COLO668 (cell line): ENCODE results near the gene BLTP3A.

Experiments used
- DNase-seq: peaks from one replicate; lab custom pipeline; 2025; ENCODE audit not compliant: unreplicated experiment; lab: John Stamatoyannopoulos, UW

BLTP3A gene

DNA sequence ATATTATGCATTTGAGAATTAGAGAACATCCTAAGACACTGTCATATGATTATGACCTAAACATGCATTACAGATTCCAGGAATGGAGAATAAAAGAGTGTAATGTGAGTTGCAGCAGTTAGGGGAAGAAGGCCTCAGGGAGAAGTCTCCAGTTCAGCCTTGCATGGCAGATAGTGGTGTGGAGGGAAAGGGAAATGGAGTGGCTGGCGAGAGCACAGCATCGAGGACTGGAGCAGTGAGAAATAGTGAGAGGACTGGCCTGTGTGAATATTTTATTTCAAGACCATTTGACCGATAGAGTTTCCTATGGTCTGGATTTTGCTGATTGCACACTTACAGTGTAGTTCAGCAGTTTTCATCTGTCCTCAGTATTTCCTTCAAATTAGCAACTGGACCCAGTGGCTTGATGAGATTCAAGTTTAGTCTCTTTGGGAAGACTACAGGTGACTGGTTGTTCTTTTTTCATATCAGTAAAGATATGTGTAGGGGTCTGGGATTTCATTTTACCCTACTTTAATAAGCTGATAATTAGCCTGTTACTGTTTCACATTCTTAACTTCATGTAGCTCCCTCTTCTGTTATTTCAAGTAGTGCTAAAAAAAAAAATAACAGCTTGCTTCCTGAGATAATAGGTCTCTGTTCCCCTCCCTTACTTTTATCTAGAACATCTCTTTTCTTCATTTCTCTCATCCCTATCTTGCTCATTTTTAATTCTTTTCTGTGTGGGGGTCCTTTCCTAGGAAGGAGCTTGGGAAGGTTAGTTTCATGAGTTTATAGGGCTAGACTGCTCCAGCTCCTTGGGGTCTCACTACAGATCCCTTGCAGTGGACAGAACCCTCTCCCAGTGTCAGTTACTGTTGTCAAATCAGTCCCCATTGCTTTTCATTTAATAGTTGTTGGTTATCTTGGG is 27.9 kb downstream of the BLTP3A start:
- DNase-seq, result no peak

DNA sequence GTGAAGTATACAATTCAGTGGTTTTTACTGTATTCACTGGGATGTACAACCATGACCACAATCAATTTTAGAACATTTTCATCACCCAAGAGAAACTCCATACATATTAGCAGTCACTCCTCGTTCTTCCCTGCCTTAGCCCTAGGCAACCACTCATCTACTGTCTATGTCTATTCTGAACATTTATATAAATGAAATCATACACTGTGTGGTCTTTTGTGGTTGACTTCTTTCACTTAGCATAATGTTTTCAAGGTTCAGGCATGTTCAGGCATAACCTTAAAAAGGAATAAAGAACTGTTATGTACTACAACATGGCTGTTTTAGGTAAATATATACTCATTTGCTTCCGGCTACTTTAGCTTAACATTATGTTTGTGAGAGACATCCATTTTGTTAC is 37.3 kb downstream of the BLTP3A start:
- DNase-seq, result no peak

DNA sequence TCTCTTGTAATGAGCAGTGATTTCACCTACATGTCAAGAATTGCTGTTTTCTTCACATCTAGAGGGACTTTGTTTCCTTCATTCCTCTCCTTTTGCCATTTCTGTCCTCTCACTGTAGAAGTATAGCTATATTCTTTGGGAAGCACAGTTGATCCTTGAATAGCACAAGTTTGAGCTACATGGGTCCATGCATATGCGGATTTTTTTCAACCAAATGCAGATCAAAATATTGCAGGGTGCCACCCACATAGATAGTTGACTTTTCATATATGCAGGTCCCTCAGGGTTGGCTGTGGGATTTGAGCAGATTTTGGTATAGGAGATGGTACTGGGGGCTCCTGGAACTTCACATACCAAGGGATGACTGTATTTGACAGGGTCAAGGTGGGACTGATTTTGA is 41.1 kb downstream of the BLTP3A start:
- no peak for DNase-seq

DNA sequence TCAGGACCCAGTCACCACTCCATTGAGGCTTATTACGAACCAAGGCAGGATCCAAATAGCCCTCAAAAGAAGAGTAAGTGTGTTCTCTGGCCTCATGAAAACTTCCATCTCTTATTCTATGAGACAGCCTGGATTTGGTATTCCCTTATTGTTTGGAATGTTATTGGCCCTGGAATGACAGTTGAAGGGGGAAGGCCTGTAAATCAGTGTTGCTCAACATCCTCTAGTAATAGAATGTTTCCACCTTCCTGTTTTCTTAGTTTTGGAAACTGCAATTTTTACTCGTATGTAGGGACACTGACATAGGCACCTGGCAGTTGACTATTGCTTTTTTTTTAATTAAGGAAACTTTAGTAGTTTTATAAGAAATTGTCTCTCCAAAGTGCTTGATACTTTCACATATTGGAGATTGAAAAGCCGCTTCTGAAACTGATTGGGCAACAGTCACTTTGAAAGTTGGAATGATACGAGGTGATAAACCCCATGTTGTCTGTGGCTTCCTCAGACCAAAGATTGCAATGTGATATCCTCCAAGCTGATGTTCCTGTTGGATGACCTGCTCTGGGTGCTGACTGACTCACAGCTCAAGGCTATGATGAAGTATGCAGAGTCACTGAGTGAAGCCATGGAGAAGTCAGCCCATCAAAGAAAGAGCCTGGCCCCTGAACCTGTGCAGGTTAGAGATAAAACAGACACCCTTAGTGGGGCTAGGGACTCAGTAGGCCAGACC is 43.1 kb downstream of the BLTP3A start:
- DNase-seq, result no peak

DNA sequence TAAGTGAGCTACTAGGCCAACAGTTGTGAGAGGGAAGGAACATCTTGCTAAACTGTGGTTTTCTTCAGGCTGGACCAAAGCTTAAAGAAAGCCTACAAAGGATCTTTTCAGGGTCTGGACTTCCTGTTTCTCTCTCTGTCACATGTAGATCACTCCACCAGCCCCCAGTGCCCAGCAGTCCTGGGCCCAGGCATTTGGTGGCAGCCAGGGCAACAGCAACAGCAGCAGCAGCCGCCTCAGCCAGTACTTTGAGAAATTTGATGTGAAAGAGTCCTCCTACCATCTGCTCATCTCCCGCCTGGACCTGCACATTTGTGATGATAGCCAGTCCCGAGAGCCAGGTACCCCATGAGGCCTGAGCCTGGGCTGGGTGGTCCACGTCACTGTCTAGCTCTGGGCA is 44.1 kb downstream of the BLTP3A start:
- no peak for DNase-seq

DNA sequence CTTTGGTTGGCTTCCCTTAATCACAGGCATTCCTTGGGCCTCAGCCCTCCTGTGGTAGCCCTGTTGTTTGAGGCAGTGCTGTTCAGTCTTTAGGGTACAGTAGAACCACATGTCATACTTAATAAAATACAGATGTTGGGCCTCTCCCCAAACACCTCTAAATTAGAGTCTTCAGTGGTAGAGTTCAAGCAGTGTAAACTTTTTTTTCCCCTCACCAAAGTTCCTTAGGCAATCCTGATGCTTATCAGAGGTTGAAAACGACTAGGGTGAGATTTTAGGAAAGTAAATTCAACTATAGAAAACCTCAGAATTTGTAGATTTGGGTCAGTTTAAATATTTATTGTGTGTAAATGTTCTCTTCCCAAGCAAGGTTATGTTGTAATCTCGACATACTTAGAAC is 44.6 kb downstream of the BLTP3A start:
- DNase-seq, result no peak

DNA sequence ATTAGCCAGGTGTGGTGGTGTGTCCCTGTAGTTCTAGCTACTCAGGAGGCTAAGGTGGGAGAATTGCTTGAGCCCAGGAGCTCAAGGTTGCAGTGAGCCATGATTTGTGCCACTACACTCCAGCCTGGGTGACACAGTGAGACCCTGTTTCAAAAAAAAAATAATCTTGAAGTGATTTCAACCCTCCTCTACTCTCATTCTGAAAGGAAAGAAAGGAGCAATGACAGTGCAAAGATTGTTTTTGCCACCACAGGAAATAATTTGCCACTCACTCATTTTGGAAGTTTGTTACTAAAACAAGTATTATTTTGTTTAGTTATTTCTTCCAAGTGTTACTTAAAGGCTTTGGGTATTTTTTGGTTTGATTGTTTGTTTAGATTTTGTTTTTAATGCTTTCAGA is 45.6 kb downstream of the BLTP3A start:
- DNase-seq, result no peak

DNA sequence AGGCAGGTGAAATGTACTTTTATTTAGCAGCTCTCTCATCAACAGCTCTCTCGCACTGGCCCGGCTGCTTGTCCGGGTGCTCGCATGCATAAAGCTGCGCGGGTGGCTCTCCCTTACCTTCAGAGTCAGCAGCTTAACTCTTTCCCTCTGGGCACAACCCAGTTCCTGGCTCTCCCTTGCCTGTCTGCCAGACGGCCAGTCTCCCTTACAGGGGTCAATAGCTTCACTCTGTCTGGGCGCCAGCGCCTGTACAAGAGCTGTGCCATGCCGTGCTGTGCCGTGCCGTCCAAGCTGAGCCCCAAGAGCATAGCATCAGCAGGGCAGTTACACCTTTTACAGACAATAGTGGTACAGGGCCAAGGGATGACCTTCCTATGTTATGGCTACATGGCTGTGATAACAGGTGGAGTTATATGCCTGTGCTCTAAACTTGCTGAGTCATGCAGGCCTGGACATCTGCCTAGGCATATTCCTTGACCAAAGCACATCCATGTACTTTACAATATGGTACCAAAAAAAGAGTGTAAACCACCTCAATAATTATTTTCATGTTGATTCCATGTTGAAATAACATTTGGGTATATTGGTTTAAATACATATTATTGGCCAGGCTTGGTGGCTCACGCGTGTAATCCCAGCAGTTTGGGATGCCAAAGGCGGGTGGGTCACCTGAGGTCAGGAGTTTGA is 47.9 kb downstream of the BLTP3A start:
- no peak for DNase-seq
